CD4-positive, alpha-beta T cell treated with Interleukin-6 at 100 ng/mL for 8 hours (primary cell): ENCODE data around the gene ZNF526.
"Not testable (repeated sequence)": the region's sequence is repeated elsewhere in the genome, so short reads cannot be mapped to it uniquely, and the experiment has no call there.

ENCODE experiments used
- DNase-seq: peaks from one replicate; pipeline ENCODE4 v3.0.0-alpha.2; 2020; ENCODE audit warnings: mixed read lengths, low spot score

The ZNF526 gene

GRCh38 chr19:42246922-42247639 lies 27.0 kb downstream of the ZNF526 start:
- DNase-seq: no peak

GRCh38 chr19:42247640-42248199 lies 27.6 kb downstream of the ZNF526 start:
- DNase-seq: no peak

- DNase-seq: no peak
Measured at GRCh38 chr19:42248270-42249148, 28.4 kb downstream of the ZNF526 start.

- no peak for DNase-seq
Measured at GRCh38 chr19:42249149-42249750, 29.1 kb downstream of the ZNF526 start.

GRCh38 chr19:42249769-42250168 lies 29.7 kb downstream of the ZNF526 start:
- no peak for DNase-seq

DNA sequence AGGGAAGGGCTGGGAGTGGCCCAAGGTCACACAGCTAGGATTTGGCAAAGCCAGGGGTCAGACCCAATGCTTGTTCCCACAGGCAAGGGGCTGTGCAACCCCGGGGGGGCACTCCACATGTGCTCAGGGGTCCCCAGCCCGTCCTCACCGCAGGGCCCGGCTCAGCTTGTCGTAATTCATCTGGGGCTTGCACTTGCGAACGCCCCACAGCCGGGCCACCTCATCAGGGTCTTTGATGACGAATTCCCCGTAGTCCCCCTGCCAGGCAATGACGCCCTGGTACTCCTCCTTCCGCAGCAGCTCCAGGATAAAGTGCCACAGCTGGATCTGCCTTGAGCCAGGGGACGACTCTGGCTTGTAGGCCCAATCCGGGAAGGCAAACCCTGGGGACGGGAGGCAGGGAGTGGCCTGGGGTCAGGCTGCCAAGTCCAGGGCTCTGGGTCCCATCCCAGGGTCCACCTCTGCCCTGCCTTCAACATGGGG lies 30.1 kb downstream of the ZNF526 start:
- DNase-seq: no peak

DNA sequence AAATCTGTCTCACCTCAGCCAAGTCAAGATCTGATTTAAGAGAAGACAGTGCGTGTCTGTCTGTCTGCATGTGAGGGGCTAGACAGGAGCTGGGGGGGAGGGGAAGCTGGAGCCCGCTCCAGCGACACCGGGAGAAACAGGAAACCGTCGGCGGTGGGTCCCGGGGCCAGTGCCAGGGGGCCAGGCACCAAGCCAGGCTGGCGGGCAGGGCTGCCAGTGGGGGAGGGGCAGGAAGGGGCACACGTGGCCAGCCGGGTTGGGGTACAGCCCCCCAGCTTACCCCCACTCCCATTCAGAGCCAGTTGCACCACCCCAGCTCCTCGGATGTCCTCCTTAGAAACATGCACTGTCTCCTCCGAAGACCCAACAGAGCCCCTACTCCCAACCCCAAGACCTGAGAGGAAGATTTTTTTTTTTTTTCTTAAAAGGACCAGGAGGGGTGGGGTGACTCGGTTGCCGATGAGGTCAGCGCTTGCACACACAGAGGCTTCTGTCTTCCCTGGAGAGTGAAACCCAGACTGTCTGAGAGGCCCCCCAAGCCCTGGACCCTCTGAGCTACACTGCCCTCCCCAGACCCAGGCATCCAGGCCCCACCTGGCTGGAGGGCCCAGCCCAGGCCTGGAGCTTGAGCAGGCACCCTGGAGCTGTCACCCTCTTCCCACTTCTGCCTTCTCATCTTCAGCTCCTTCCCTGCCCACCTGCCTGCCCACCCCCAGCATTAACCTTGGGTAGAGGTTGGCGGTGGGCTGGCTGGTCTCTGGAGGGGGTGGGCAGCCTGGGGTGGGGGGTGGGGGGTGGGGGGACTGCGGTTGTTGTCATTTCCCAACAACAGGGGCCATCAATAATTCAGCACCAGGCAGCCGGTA lies 30.8 kb downstream of the ZNF526 start:
- no peak for DNase-seq

- no peak for DNase-seq
Measured at GRCh38 chr19:42251572-42252358, 31.7 kb downstream of the ZNF526 start.

DNA sequence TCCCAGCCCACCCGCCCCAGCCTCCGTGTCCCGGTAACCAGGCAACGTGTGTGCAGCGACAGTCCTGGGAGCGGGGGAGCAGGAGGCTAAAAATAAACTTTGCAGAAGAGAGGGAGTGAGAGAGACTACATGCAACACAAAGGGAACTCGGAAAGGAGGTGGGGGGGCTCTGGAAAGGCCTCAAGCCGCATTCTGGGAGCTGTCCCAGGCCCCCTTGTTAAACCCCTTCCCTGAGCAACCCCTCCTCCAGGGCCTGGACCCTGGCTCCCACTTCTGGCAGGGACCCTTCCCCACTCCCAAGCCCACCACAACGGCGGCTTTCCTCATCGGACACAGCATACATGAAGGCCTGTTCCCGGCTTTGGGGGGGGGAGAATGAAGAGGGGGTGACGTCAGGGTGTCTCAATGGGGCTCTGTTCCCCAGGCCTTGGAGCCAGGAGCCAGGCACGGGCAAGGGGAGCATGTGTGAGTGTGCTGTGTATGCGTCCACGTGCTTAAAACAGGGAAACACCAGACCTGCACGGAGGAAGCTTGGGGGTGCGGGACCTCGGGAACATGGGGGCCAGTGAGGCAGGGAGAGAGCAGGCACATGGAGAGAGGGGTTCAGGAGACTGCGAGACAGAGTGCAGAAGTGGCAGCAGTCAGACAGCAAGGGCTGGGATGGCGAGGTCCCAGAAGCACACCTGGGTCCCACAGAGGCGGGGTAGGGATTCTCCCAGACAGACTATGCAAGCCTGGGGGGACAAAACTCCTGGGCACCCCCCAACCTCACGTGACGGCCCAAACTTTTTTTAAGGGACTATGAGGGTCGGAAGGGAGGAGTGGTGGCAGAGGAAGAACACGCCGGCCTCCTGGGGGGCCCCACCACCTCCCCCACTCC lies 32.5 kb downstream of the ZNF526 start:
- no peak for DNase-seq

DNA sequence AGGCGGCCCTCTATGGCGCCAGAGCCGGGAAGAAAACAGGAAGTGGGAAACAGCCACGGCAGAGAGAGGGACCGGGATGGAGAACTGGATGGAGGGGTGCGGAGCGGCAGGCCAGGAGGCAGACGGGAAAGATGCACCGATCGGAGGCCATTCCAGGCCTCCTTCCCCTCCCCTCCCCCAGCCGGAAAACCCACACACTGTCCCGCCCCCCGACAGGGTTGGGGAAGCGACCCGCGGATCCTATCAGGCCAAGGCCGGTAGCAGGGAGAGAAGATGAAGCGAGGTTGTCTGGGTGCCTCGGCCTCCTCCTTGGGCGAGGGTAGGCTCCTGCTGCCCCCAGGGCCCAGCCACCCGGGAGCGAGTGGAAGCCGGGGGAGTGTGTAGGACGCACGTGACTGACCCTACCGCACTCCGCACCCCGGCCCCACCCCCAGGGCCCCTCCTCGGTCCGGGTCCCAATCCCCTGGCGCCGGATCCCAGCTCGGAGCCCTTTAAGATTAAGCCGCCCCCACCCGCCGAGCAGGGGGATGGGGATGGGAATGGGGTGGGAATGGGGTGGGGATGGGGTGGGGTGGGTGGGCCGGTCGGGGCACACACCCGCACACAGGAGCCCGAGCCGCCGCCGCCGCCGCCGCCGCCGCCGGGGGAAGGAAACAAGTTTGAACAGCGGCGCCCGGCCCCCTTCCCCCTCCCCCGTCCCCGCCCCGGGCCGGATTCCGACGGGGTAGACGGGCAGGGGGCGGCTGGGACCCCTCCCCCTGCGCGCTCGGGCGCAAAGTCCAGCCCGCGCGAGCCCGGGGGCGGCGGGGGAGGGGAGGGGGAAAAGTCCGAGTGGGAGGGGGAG lies 33.4 kb downstream of the ZNF526 start:
- peak; percentile 41 for DNase-seq

DNA sequence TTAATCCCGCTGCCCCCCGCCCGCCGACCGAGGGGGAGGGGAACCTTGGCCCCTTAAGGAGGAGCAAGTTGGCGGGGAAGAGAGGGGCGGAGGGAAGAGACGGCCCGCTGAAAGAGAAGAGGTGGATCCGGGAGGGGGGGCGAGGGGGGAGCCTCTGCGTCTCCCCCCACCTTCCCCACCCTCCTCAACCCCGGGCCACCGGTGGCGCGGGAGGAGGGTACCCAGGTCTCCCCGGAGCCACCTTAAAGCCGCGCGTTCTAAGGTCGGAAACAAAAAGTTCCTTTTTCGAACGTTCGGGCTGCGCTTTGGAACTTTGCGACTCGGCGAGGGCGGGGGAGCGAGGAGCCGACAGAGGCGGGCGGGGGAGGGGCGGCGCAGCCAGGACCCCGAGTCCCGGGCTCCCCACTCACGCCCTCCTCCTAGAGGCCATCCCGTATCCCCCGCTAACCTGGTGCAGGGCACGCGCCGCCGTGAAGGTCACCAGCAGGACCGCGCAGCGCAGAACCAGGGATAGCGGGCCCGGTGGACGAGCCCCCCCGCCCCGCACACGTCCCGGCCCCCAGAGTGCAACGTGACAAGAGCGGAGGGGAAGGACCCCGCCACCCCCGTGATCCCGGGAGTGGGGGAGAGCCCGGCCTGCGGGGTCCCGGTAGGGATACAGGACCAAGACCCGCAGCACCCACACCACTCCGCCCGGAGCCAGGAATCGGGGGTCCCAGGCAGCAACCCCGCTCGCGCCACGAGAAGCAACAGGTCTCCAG lies 34.2 kb downstream of the ZNF526 start:
- peak; percentile 75 for DNase-seq

- peak; percentile 92 for DNase-seq
Measured at GRCh38 chr19:42254850-42255765, 35.0 kb downstream of the ZNF526 start, which contains the start of gene ERF. TSS of gene ERF (minus strand) at chr19:42255128. CDS start at chr19:42254999, 129 bp downstream.

- DNase-seq: no peak
Measured at GRCh38 chr19:42255766-42256745, 35.9 kb downstream of the ZNF526 start.

- not testable (repeated sequence) for DNase-seq
Measured at GRCh38 chr19:42257842-42258241, 37.7 kb downstream of the ZNF526 start.

DNA sequence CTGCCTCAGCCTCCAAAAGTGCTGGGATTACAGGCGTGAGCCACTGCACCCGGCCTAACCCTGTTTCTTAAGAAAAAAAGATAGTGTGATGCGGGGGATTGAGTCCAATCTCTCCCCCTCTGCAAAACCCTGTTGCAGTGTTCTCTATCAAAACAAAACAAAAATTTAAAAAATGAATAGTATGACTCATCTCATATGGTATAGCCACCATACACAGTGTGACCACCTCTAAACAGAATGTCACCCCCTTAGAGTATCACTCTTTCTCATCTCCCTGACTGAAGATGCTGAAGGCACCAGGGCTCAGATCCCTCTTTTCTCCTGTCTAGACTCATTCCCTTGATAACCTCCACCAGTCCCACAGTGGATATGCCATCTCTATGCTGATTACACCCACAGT lies 41.7 kb downstream of the ZNF526 start:
- no peak for DNase-seq
